Ascending aorta (tissue), 2 donors: Measurements from ENCODE around the gene KAZALD1. TPM values are rescaled to one million over a fixed set of nuclear protein-coding genes. Genes with fewer than 3 reads are reported as not detected.

Experiments
- DNase-seq, 2 donors: peaks; one replicate each; pipeline ENCODE4 v3.0.0-alpha.2; 2019; ENCODE audit warnings: low spot score in 2 of 2
- H3K27ac ChIP-seq, 2 donors: fragments of 200-600 bp; sonication (generic); one replicate each; pipeline ENCODE4 v1.5.1; 2016 to 2017; ENCODE audit warnings: mild to moderate bottlenecking in 1 of 2
- H3K27me3 ChIP-seq: fragments of 200-600 bp; sonication (generic); one replicate; pipeline ENCODE4 v1.5.1; 2017
- H3K36me3 ChIP-seq, 2 donors: fragments of 200-600 bp; sonication (generic); one replicate each; pipeline ENCODE4 v1.5.1; 2016
- H3K4me1 ChIP-seq, 2 donors: fragments of 200-600 bp; sonication (generic); one replicate each; pipeline ENCODE4 v1.5.1; 2016 to 2017; ENCODE audit warnings: mild to moderate bottlenecking in 1 of 2
- H3K4me3 ChIP-seq, 2 donors: fragments of 200-600 bp; sonication (generic); one replicate each; pipeline ENCODE4 v1.5.1; 2016 to 2017; ENCODE audit warnings: mild to moderate bottlenecking in 1 of 2
- H3K9me3 ChIP-seq, 2 donors: fragments of 200-600 bp; sonication (generic); one replicate each; pipeline ENCODE4 v1.5.1; 2016
- intact Hi-C: fragments of 100-400 bp; cut with DNase I; formaldehyde crosslinking; loops from one replicate; pipeline ENCODE4 v1.15.1; 2023
- total RNA-seq: library from RNA; depleted of rRNA; stranded (reverse); fragments of >200 nt; gene quantifications from one replicate; pipeline ENCODE4 v1.1.0, GENCODE V29; 2016
- TF ChIP-seq, protein P1 (sequence below), 3 experiments: fragments of 200-600 bp in 2 of 3; fragments of 450-650 bp in 1 of 3; sonication (generic) in 2 of 3; IDR thresholded peaks; one replicate each; pipeline ENCODE4 v1.5.1; 2016 to 2019; ENCODE audit warnings: antibody characterized with exemption in 3 of 3, mild to moderate bottlenecking in 1 of 3, moderate library complexity in 1 of 3

The KAZALD1 gene
- total RNA-seq, 1 donor from 2014 or later: 5.7 TPM

DNA sequence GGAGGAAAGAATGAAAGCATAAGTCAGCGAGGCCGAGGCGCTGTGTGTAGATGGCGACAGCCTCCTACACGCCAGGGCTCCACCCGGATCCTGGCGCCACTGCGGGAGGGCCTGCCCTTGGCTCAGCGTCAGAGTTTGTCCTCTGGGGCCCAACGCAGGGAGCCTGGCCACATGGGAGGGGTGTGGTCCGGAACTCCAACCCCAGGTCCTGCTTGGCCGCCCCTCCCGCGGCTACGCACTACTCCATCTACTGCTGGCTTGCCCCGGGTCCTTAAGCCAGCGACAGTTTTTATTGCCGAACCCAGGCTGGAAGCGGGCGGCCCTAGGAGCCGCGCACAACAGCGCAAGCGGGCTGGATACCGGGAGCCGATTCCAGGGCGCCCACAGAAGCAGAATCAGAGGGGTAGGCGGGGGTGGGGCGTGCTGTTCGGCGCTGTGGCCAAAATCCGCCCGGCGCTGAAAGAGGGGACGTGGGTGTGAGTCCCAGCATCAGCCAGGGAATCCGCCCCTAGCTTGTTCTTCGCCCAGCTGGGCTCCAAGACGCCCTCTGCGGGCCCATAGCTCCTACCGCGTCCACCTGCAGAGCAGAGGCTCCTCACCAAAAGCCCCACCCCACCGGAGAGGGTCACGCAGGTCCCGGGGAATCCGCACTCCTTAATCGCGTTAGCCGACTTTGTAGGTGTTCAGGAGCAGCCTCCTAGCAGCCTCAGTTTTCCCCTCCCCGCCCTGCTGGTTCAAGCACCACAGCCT lies 4.5 kb downstream of the KAZALD1 start:
- intact Hi-C loops: loop anchor here (1.0 to 10.0 kb wide), 4 partner anchors 14 to 988 kb away; partner anchors contain the start of gene ARMH3
- Histone ChIP-seq H3K4me3 (peak overlapping the region; percentile 61 to 64), H3K4me1 (peaks cover 15 to 43% of the 10 kb centered on the region in 2 donors), H3K9me3 (no peaks in the 10 kb centered on the region), H3K36me3 (no peaks in the 10 kb centered on the region), H3K27me3 (no peaks in the 10 kb centered on the region), H3K27ac (peak overlapping the region; percentile 74 to 82)
- TF ChIP-seq, protein P1, sequence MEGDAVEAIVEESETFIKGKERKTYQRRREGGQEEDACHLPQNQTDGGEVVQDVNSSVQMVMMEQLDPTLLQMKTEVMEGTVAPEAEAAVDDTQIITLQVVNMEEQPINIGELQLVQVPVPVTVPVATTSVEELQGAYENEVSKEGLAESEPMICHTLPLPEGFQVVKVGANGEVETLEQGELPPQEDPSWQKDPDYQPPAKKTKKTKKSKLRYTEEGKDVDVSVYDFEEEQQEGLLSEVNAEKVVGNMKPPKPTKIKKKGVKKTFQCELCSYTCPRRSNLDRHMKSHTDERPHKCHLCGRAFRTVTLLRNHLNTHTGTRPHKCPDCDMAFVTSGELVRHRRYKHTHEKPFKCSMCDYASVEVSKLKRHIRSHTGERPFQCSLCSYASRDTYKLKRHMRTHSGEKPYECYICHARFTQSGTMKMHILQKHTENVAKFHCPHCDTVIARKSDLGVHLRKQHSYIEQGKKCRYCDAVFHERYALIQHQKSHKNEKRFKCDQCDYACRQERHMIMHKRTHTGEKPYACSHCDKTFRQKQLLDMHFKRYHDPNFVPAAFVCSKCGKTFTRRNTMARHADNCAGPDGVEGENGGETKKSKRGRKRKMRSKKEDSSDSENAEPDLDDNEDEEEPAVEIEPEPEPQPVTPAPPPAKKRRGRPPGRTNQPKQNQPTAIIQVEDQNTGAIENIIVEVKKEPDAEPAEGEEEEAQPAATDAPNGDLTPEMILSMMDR (IDR thresholded peaks at IDR 0.05): peak in 2 of 3 experiments; percentile 41 to 52
- DNase-seq: peak; percentile 37 to 90

DNA sequence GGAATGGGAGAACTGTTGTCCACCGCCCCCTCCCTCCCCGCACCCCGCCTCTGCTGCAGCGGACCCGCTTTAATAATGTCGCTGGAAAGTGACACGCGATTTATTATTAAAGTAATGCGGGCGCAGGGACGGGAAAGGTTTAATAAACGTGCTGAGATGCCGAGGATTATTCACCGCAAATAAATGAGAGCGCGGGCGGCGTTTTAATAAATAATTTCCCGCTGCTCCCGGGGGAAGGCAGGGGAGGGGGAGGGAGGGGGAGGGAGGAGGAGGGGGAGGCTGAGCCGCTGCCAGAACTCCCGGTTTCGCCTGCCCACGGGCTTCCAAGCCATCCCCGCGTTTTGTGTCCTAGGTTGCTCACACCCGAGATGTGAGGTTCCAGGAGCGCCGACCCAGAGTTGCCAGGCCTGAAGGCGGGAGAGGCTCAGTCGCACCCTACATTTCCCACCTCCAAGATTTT lies 5.1 kb downstream of the KAZALD1 start:
- Histone ChIP-seq H3K27ac (peak overlapping the region; percentile 74 to 82), H3K4me3 (peak overlapping the region; percentile 61 to 64), H3K9me3 (no peaks in the 10 kb centered on the region), H3K27me3 (no peaks in the 10 kb centered on the region), H3K4me1 (peaks cover 15 to 37% of the 10 kb centered on the region in 2 donors), H3K36me3 (no peaks in the 10 kb centered on the region)
- intact Hi-C loops: loop anchor here (1.0 to 10.0 kb wide), 6 partner anchors 14 to 988 kb away; partner anchors contain the start of gene ARMH3
- DNase-seq: no peak
- TF ChIP-seq, protein P1 (IDR thresholded peaks at IDR 0.05): no peak

DNA sequence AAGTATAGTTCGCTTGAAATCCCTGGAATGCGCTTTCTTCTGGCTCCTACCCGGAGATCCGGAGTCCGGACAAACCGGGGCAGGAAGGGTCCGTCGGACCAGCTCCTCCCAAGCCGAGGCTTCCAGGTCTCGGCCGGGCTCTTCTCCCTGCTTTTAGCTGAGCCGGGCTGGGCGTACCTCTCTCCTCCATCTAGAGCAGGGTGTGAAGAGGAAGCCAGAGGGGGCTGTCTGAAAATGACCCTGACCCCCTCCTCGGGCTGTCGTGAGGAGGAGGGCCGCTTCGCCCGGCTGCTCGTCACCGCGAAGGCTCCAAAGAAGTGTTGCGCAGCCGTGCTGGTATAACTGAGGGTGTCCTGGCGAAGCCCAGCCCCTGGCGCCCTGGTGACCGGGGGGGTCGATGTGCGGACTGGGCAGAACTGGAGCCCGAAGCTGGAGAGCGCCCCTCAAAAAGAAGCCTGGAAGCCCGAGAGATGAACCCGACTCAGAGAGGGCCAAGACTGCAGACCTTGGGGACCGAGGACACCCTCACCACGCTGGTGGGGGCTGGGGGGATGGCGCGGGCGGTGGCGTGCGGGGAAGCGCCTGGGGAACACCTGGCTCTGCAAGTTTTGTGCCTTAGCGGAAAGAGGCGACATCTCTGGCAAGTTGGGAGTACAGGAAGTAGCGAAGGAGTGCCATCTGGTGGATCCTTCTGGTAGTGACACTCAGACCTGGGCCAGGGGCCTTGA lies 5.7 kb downstream of the KAZALD1 start:
- peak in 1 of 2 donors; percentile 89 for DNase-seq
- Histone ChIP-seq H3K9me3 (no peaks in the 10 kb centered on the region), H3K27ac (peak overlapping the region; percentile 74 to 82), H3K4me1 (peaks cover 12 to 31% of the 10 kb centered on the region in 2 donors), H3K36me3 (no peaks in the 10 kb centered on the region), H3K4me3 (peak overlapping the region; percentile 61 to 64), H3K27me3 (no peaks in the 10 kb centered on the region)
- intact Hi-C loops: loop anchor here (1.0 to 10.0 kb wide), 6 partner anchors 7 to 987 kb away; partner anchors contain the start of gene ARMH3
- TF ChIP-seq, protein P1 (IDR thresholded peaks at IDR 0.05): peak; percentile 85 to 91 (median 89)

DNA sequence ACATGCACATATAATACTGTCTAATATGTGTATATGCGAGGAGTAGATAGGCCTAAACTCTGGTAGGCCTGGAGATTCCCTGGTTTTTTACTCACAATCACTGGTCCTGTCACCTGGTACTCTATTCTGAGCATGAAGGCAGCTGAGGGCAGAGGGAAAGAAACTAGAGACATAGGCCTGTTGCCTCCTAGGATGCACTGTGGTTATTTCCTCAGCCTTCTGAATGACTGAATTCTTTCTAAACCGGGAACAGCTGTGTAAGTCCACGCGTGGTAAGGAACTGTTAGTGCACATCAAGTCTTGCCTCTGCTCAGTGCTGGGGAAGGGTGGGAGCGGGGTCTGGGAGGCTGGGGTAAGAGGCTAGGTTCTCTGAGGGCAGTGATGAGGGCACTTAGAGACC lies 7.7 kb downstream of the KAZALD1 start:
- Histone ChIP-seq H3K4me1 (peaks cover 12 to 17% of the 10 kb centered on the region in 2 donors), H3K27me3 (no peaks in the 10 kb centered on the region)
- intact Hi-C loops: loop anchor here (10.0 kb wide), 1 partner anchor 985 kb away; the partner anchor contains the start of gene ARMH3

DNA sequence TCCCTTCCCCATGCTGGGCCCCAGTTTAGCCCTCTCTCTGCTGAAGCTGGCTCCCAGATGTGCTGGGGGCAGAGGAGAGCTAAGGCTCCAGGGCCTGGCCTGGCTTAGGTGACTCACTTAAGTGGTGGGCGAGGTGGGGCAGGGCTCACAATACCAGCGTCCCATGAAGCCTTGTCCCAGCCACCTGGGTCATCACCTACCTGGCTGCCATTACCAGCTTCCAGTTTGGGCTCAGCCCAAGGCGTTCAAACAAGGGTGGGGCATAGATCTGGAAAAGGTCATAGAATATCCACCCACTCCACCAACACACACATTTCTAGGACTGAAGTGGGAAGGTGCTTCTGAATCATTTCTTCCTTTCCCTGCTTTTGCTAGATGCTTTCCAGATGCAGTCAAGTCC lies 8.3 kb downstream of the KAZALD1 start:
- DNase-seq: no peak
- Histone ChIP-seq H3K27ac (no peak overlapping the region), H3K4me3 (no peak overlapping the region), H3K9me3 (no peaks in the 10 kb centered on the region), H3K27me3 (no peaks in the 10 kb centered on the region), H3K4me1 (peaks cover 12 to 17% of the 10 kb centered on the region in 2 donors), H3K36me3 (no peaks in the 10 kb centered on the region)
- TF ChIP-seq, protein P1 (IDR thresholded peaks at IDR 0.05): no peak
- intact Hi-C loops: no loop called here

More for the DNA sequence above, 7.7 kb downstream of the KAZALD1 start:
- TF ChIP-seq, protein P1 (IDR thresholded peaks at IDR 0.05): no peak
- DNase-seq: no peak
- Histone ChIP-seq H3K36me3 (no peaks in the 10 kb centered on the region), H3K9me3 (no peaks in the 10 kb centered on the region), H3K27ac (no peak overlapping the region), H3K4me3 (no peak overlapping the region)
